Lung (tissue), 12 donors: Measurements from ENCODE around the gene PSMD13. TPM values are rescaled to one million over a fixed set of nuclear protein-coding genes. Genes with fewer than 3 reads are reported as not detected.

Source experiments
- ATAC-seq: fragments of 200-7000 bp; cut with Tn5 transposase; one replicate; pipeline ENCODE4 v1.9.1; 2020; ENCODE audit warnings: moderate number of reproducible peaks; ENCODE audit not compliant: insufficient read depth, low FRiP score
- DNase-seq, 3 donors: peaks; one replicate each; pipeline ENCODE4 v3.0.0-alpha.2; 2013 to 2017
- H3K27ac ChIP-seq, 2 donors: one replicate each; pipeline ENCODE4 v1.5.1; 2013; ENCODE audit warnings: mild to moderate bottlenecking in 2 of 2, moderate library complexity in 2 of 2, control low read depth in 1 of 2, inconsistent platforms in 1 of 2, low read depth in 1 of 2, low read length in 1 of 2
- H3K27me3 ChIP-seq, 3 donors: one replicate each; pipeline ENCODE4 v1.5.1; 2013; ENCODE audit warnings: low read length in 2 of 3; ENCODE audit not compliant: control insufficient read depth in 3 of 3, insufficient read depth in 3 of 3
- H3K36me3 ChIP-seq, 4 donors: one replicate each; pipeline ENCODE4 v1.5.1; 2013; ENCODE audit warnings: low read length in 4 of 4, mild to moderate bottlenecking in 1 of 4, moderate library complexity in 1 of 4; ENCODE audit not compliant: control insufficient read depth in 4 of 4, insufficient read depth in 4 of 4
- H3K4me1 ChIP-seq, 5 donors: one replicate each; pipeline ENCODE4 v1.5.1; 2013; ENCODE audit warnings: low read length in 5 of 5, mild to moderate bottlenecking in 2 of 5, moderate library complexity in 1 of 5; ENCODE audit not compliant: control insufficient read depth in 5 of 5, insufficient read depth in 5 of 5
- H3K4me3 ChIP-seq: one replicate; pipeline ENCODE4 v1.5.1; 2013; ENCODE audit warnings: mild to moderate bottlenecking, control low read depth, moderate library complexity
- H3K9ac ChIP-seq, 2 donors: one replicate each; pipeline ENCODE4 v1.5.1; 2013; ENCODE audit warnings: low read length in 2 of 2, control low read depth in 1 of 2; ENCODE audit not compliant: insufficient read depth in 1 of 2
- H3K9me3 ChIP-seq, 4 donors: one replicate each; pipeline ENCODE4 v1.5.1; 2013; ENCODE audit warnings: low read length in 3 of 4, mild to moderate bottlenecking in 1 of 4, moderate library complexity in 1 of 4; ENCODE audit not compliant: control insufficient read depth in 4 of 4, insufficient read depth in 3 of 4
- CTCF ChIP-seq: IDR thresholded peaks from 2 replicates; pipeline ENCODE4 v1.5.1; 2012; ENCODE audit warnings: mild to moderate bottlenecking; ENCODE audit errors: control extremely low read depth, extremely low read depth
- WGBS, 2 donors: extraction: QIAGEN DNeasy Blood & Tissue Kit; methylation state at CpG; one replicate each; pipeline ENCODE4 v1.1.7; 2013; 5-methylcytosine and 5-hydroxymethylcytosine counted together
- polyA plus RNA-seq, 2 donors: library from polyadenylated mRNA; stranded (reverse); fragments of 200-250 nt; gene quantifications; one replicate each; pipeline ENCODE4 v1.2.1, GENCODE V29; 2013
- total RNA-seq, 2 donors: library from RNA; depleted of rRNA in 1 of 2; stranded (reverse); fragments of >200 nt in 1 of 2; gene quantifications; one replicate each; pipeline ENCODE4 v1.2.1, GENCODE V29; 2014 to 2021
- donor health status: control.
- donor health status: control.
- donor health status: Bipolar disorder and iron deficiency.
- donor health status: healthy.
- donor health status: DM: yes; HTN: yes; CAD: no.

PSMD13 gene
- total and polyA plus RNA-seq, 4 donors, result 75.2 to 184 (median 145) TPM

DNA sequence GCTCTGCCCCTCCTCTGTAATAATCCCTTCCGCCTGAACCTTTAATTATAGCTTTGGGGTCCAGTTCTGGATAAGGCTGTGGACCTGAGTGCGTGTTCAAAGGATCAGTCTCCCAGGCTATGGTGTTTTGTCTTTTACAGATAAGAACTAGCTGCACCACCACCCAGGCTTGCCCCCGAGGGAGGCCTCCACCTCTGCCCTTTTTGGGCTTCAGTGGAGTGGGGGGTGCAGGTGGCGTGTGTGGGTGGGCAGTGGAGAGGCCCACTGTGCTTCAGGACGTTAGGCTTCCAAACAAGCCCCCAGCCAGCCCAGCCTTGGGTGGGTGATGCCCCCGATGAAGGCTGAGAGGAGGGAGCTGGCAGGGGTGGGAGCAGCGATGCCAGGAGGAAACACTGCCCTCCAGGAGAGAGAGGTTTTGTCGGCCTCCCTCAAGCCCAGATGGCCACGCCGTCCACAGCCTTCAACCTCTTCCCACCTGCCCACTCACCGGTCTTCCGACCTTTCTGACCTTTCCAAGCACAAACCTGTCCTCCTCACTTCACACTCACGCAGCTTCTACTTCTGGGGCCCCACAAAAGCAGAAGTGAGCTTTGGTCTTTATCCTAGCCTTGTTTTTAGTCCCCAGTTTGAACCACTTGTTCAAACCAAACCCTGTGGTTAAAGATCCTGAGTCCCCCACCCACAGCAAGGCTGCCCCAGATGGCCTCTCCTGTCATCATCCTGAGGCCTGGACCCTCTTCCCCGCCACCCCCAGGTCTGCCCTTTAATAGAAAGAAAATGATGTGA, 20.4 kb downstream of the PSMD13 start:
- Histone ChIP-seq H3K9me3 (peaks cover 0 to 3% (median 0%) of the 10 kb centered on the region in 4 donors), H3K4me1 (peaks cover 0 to 9% (median 4%) of the 10 kb centered on the region in 5 donors), H3K36me3 (peaks cover 0 to 17% (median 5%) of the 10 kb centered on the region in 4 donors), H3K9ac (no peak overlapping the region), H3K27me3 (no peaks in the 10 kb centered on the region), H3K27ac (no peak overlapping the region), H3K4me3 (no peak overlapping the region)
- WGBS, 2 donors, result 74 to 78% methylated on average over 14 of the region's 14 CpGs
- TF ChIP-seq CTCF, result no peak
- DNase-seq (no peak), ATAC-seq (no peak)

DNA sequence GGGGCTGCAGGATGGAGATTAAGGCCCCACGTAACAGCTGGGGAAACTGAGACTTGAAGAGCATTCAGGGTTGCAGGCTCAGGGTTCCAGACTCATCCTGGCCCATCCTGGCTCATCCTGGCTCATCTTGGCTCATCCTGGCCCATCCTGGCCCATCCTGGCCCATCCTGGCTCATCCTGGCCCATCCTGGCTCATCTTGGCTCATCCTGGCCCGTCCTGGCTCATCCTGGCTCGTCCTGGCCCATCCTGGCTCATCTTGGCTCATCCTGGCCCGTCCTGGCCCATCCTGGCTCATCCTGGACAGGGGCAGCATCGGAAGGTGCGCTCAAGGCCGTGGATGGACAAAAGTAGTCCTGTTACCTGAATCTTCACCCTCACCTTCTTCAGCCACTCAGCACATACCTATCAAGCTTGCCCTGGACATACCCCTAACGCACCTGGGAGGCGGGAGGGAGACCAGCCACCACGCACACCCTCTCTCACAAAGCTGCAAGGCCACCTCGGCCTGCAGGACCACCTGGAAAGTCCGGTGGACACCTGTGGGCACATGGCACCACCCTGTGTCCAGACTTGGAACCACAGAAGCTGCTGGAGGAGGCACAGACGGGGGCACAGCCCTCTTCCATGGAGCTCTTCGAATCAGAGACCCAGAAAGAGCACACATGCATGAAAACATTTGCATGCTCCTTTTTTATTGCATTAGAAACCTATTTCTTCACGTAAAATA, 21.2 kb downstream of the PSMD13 start:
- peaks cover 0 to 9% (median 4%) of the 10 kb centered on the region in 5 donors for H3K4me1 ChIP-seq
- 81 to 90% methylated on average over 15 of the region's 15 CpGs for WGBS, 2 donors
- no peak for ATAC-seq

GRCh38 chr11:259413-259812, 22.6 kb downstream of the PSMD13 start:
- no peak for ATAC-seq
- Histone ChIP-seq H3K27me3 (no peaks in the 10 kb centered on the region), H3K27ac (no peak overlapping the region), H3K9me3 (peaks cover 0 to 3% (median 0%) of the 10 kb centered on the region in 4 donors), H3K4me3 (no peak overlapping the region), H3K4me1 (peaks cover 0 to 4% (median 4%) of the 10 kb centered on the region in 5 donors), H3K36me3 (no peaks in the 10 kb centered on the region), H3K9ac (no peak overlapping the region)
- 41 to 61% methylated on average over 10 of the region's 10 CpGs for WGBS, 2 donors
- no peak for DNase-seq
- no peak for TF ChIP-seq CTCF

More for the DNA sequence above, 21.2 kb downstream of the PSMD13 start:
- no peak overlapping the region for H3K4me3 ChIP-seq
- peaks cover 0 to 9% (median 2%) of the 10 kb centered on the region in 4 donors for H3K36me3 ChIP-seq
- no peak overlapping the region for H3K9ac ChIP-seq
- DNase-seq, result no peak
- TF ChIP-seq CTCF, result no peak
- H3K9me3 ChIP-seq, result peaks cover 0 to 3% (median 0%) of the 10 kb centered on the region in 4 donors
- H3K27me3 ChIP-seq, result no peaks in the 10 kb centered on the region
- H3K27ac ChIP-seq, result no peak overlapping the region
